Jurkat, Clone E6-1 (cell line): ENCODE results near the gene MTMR4.

ENCODE experiments used
- DNase-seq: peaks from one replicate; pipeline ENCODE4 v3.0.0-alpha.2; 2011; ENCODE audit warnings: low read depth, low spot score
- H3K4me3 ChIP-seq: 2 replicates; pipeline ENCODE4 v1.5.1; 2011; ENCODE audit warnings: mild to moderate bottlenecking, low read length, control low read depth, moderate library complexity

MTMR4 gene

DNA sequence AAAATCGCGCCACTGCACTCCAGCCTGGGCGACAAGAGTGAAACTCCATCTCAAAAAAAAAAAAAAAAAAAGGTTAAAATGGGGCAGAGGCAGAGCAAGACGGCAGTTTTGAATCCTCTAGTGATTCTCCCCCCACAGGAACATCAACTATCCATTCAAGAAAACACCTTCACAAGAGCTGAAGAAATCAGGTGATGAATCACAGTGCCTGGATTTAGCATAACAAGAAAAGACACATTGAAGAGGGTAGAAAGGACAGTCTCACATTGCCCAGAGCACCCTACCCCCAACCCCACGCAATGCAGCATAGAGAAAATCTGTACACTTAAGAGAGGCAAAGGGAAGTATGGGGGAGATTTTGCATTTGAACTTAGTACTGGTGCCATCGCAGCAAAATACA is 68.4 kb downstream of the MTMR4 start:
- no peak overlapping the region for H3K4me3 ChIP-seq
- no peak for DNase-seq
